ENCODE measurements around the gene SAMD1. TPM values are rescaled to one million over a fixed set of nuclear protein-coding genes. Genes with fewer than 3 reads are reported as not detected.

SAMD1 gene
- total and polyA plus RNA-seq, 2 of the 13 experiments (the other 11 are each of a cell fraction or from before 2014, with no cell fraction given), result 17.5 to 45.0 TPM

GRCh38 chr19:14136509-14137281 is 46.1 kb upstream of the SAMD1 start, which contains the start of gene ASF1B (continued):
- TF ChIP-seq RBFOX2 (IDR thresholded peaks at IDR 0.05; ENCODE audit: low read depth, low read length) (peak; percentile 0; the same call in 1 of the 2 replicates), IKZF5 (CRISPR knock-in tag; IDR thresholded peaks at IDR 0.05) (peak; percentile 28), ZSCAN5A (CRISPR knock-in tag; IDR thresholded peaks at IDR 0.05; ENCODE audit: borderline replicate concordance) (peak; percentile 70; the same call in 1 of the 2 replicates), KDM5A (IDR thresholded peaks at IDR 0.05; ENCODE audit: borderline replicate concordance, low read length) (peak; percentile 5; the same call in 1 of the 2 replicates), KLF15 (CRISPR knock-in tag; IDR thresholded peaks at IDR 0.05; ENCODE audit: borderline replicate concordance) (0 out of 2 replicates have a peak, but pooled peaks have one; percentile 68), ZNF781 (CRISPR knock-in tag; IDR thresholded peaks at IDR 0.05; ENCODE audit: borderline replicate concordance, not compliant biosample characterization) (peak; percentile 47), KDM2A (CRISPR knock-in tag; IDR thresholded peaks at IDR 0.05; ENCODE audit: borderline replicate concordance, low read depth) (peak; percentile 46), ZFYVE20 (CRISPR knock-in tag; IDR thresholded peaks at IDR 0.05; ENCODE audit: borderline replicate concordance, low read depth) (no peak), ZNF639 (CRISPR knock-in tag; conservative IDR thresholded peaks at IDR 0.05) (no peak), RXRB (CRISPR knock-in tag; IDR thresholded peaks at IDR 0.05; ENCODE audit: borderline replicate concordance) (peak; percentile 56; the same call in 1 of the 2 replicates), ZNF446 (CRISPR knock-in tag; IDR thresholded peaks at IDR 0.05) (peak; percentile 69; the same call in 1 of the 2 replicates), ARNT2 (CRISPR knock-in tag; IDR thresholded peaks at IDR 0.05; ENCODE audit: low read depth) (peak; percentile 91), XBP1 (CRISPR knock-in tag; IDR thresholded peaks at IDR 0.05) (no peak), ZNF407 (CRISPR knock-in tag; IDR thresholded peaks at IDR 0.05; ENCODE audit: not compliant biosample characterization) (no peak)
